OCI-LY3 (cell line): ENCODE results near the gene AGBL3.

Experiments used
- EZH2phosphoT487 ChIP-seq: fragments of 200-600 bp; shearing (Covaris generic); IDR thresholded peaks from 2 replicates; pipeline ENCODE4 v1.6.1; 2018; ENCODE audit warnings: antibody characterized with exemption, mixed run types, low read depth
- TF ChIP-seq, protein P1 (sequence below): fragments of 200-600, 300-600 bp; sonication (generic); IDR thresholded peaks from 2 replicates; pipeline ENCODE4 v1.5.1; 2014; ENCODE audit warnings: antibody characterized with exemption, low read length, low read depth

DNA sequence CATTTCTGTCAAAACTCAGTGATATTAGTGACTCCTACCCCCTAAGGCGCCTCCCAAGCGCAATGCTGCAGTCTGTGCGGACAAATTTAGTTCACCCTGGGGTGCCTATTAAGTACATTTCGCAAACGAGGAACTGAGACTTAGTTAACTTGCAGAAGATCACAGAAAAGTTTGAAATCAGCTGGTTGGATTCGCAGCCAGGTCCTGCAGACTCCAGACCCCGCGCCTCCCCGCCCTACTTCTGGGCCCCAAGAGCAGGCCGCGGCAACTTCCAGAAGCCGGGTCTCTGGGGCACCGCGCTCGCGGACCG lies 183.6 kb downstream of the AGBL3 start:
- TF ChIP-seq, protein P1, sequence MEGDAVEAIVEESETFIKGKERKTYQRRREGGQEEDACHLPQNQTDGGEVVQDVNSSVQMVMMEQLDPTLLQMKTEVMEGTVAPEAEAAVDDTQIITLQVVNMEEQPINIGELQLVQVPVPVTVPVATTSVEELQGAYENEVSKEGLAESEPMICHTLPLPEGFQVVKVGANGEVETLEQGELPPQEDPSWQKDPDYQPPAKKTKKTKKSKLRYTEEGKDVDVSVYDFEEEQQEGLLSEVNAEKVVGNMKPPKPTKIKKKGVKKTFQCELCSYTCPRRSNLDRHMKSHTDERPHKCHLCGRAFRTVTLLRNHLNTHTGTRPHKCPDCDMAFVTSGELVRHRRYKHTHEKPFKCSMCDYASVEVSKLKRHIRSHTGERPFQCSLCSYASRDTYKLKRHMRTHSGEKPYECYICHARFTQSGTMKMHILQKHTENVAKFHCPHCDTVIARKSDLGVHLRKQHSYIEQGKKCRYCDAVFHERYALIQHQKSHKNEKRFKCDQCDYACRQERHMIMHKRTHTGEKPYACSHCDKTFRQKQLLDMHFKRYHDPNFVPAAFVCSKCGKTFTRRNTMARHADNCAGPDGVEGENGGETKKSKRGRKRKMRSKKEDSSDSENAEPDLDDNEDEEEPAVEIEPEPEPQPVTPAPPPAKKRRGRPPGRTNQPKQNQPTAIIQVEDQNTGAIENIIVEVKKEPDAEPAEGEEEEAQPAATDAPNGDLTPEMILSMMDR: no peak
- TF ChIP-seq EZH2phosphoT487: no peak
